ENCODE results near the gene TMEM115.

GRCh38 chr3:50321336-50322114 is 37.8 kb downstream of the TMEM115 start:
- peak in 2 of 4 donors; percentile 50 to 61 for TF ChIP-seq POLR2A (IDR thresholded peaks at IDR 0.05)
- peak; percentile 20 to 53 (median 28) for TF ChIP-seq CTCF (IDR thresholded peaks at IDR 0.05)
